Measurements from ENCODE around the gene SLAMF9.
A peak's percentile ranks its signal among the peaks of the same experiment; 100 is the strongest.
"Not testable (repeated sequence)": the region's sequence is repeated elsewhere in the genome, so short reads cannot be mapped to it uniquely, and the experiment has no call there.

SLAMF9 gene

DNA sequence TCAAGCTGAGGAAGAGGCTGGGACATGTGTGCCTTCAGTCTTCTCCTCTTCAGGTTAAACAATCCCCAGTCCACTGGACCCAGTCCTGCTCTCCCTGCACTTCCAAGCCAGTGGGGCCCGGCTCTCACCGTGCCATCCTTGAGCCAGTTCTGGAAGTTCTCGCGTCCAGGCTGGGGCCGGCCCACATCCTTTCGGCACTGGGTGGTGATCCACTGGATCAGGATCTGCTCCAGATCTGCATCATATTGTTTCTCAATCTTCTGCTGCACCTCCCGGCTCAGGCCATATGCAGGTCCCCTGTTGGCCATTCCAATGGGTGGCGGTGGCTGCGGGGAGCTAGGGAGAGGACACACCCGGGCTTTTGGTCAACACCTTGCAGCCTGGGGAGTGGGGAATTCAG, 33.8 kb downstream of the SLAMF9 start:
- DNase-seq = no peak

GRCh38 chr1:159919236-159919865, 34.7 kb downstream of the SLAMF9 start:
- no peak for DNase-seq

DNA sequence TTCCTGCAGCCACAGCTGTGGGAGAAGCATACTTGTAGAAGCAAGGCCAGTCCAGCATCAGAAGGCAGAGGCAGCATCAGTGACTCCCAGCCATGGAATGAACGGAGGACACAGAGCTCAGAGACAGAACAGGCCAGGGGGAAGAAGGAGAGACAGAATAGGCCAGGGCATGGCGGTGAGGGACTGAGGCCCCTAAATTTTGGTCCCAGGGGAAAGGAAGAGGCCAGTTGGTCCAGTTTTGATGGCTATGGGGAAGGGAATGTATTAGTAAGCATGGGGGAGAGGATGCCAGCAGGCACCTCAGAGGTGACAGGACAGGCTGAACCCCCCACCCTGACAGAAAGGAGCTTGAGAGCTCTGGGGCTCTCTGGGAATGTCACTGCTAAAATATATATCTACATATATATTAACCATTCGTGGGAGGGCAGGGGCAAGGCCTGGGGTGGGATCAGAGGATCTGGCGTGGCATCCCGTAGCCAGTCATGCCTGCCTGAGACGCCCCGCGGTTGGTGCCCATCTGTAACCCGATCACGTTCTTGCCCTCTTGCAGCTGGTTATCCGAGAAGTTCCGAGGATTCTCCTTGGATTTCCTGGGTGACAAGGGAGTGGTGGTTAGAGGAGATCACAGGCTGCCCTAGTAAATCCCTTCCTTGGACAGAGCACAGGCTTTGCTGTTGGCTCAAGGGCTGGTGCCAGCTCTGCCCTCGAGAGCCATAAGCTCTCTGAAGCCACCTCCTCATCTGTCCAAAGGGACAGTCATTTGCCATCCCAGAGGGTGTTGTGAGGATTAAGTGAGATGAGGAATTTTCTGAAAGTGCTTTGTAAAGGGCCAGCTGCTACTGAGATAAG, 35.5 kb downstream of the SLAMF9 start:
- DNase-seq = no peak

DNA sequence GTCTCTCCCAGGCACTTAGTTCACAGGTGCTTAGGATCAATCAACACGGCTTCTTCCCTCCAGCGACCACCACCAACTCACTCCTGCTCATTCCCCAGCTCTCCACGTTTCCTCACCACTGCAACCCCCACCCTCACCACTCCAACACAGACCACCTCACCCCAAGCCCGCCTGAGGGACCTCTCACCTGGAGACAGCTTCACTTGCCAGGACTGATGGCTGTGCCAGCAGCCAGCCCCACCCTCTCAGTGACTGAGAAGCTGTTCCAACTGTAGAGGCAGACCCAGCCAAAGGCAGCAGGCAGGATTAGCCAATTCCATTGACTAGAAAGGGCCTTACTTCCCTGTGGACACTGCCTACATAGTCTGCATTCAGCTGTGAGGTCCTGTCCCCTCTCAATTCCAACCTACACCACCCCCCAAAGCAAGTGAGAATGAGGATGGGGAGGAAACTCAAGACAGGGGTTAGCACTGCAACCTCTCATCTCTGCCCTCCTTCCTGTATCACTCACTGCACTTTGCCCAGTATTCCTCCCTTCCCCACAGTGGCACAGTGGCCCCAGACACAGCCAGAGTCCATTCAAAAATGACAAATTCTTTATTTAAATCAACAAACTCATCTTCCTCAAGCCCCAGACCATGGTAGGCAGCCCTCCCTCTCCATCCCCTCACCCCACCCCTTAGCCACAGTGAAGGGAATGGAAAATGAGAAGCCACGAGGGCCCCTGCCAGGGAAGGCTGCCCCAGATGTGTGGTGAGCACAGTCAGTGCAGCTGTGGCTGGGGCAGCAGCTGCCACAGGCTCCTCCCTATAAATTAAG, 36.3 kb downstream of the SLAMF9 start:
- DNase-seq = no peak

DNA sequence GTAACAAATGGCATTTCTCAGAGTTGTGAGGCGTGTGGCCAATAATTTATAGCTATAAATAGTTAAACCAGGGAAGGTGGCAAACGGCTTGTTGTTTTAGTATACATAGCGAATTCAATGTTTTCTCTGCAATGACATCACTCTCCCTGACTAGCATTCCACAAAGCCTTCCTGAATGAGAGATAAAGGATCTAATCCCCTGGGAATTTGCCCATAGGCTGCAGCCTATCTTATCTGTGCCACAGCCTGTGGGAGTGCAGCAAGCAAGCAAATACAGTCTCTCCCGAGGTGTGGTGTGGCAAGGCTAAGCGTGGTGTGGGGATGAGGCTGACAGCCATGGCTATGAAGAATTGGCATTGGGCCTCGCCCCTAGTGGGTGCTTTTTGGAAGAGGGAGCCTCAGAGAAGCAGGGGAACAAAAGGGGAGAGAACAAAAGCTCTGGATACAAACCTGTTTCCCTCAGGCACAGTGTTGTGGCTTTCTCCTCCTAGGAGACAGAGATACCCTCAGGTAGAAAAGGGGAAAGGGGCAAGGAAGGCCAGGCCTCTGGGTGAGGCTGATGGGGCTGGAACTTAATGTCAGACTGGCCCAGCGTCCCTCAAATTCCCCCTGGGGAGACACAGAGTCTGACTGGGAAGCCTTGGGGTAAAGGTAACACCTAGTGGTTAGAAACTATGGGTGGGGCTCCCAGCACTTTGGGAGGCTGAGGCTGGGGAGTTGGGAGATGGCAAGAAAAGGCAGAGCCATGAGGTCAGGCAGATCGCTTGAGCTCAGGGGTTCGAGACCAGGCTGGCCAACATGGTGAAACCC, 37.6 kb downstream of the SLAMF9 start:
- no peak for DNase-seq

GRCh38 chr1:159915571-159916241, 38.3 kb downstream of the SLAMF9 start:
- DNase-seq = no peak

DNA sequence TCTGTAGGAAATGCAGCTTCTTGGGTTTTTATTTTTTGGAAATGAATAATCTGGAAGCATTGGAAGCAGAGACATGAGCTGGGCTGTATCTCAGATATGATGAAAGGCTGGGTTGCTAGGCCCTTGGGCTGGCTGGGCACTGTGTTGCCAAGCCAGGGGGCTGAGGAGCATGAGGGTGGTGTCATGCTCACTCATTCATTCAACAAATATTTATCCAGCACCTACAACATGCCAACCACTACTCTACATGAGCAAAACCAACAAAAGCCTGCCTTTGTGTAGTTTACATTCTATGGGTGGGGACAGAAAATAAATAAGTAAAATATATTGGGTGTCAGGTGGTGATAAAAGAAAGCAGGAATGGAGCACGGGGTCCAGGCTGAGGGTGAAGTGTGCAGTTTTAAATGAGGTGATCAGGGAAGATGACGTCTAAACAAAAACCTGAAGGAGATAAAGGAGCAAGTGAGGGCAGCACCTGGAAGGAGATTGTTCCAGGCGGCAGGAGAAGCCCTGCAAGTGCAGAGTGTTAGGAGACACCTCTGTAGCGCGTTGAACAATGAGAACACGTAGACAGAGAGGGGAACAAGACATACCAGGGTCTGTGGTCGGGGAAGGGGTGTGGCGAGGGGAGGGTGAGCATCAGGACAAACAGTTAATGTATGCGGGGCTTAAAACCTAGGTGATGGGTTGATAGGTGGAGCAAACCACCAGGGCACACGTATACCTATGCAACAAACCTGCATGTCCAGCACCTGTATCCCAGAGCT, 39.6 kb downstream of the SLAMF9 start:
- DNase-seq = no peak

DNA sequence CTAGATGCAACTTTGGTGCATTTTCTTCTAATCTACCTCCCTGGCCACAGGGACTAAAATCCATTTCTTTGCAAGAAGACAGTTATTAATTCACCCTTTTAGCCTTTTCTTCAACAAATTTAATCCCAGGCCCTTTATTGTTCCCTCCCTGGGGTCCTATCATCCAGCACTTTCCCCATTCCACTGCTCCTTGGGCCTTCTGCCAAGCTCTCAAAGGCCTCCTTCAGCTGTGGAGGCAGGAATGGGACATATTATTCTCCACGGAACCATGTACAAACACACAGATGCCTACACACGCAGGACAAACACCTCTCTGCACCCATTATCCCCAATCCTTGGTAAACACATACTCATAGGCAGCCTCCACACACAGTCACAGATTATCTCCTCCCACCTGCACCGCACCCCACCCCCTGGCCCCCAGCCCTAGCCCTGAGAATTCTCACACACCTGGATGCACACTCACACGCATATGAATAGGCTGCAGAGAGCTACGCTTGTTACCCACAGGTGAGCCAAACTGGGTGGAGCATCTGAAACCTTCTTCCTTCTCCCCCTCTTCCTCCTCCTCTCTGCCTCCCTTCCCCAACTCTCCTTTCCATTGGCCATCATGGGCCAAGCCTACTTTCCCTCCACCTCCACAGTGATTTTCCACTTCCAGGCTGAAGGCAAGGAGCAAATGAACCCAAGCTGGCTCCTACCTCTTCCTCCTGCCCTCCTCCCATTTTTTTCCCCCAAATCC, 40.4 kb downstream of the SLAMF9 start:
- DNase-seq = no peak

DNA sequence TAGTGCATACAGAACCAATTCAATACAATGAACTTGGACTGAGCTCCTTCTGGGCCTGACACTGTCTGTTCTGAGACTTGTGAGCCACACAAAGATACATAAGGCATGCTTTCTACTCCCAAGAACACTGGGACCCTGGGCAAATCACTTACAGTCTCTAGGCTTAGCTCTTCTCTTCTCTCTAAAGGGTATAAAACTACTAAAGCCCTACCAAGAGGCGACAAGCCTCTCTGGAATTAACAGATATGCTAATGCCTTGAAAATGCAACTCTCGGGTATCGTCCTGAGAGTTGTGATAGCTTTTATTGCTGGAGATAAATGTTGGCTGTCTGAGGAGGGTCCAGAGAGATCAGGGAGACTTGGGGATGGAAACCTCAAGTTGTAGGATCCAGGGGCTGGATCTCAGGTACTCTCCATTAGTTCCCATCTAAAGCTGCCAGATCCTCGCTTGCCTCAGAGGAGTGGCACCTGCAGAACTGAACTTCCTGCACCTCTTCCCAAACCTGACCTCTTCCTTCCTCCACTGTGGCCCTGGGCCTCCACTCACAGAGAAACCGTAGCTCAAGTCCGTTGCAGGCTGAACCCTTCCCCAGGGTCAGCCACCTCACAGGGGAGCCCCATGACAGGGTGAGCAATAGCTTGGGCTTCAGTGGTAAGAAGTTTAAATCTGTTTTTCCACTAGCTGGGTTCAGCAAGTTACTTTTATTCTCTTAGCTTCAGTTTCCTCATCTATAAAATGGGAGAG, 42.5 kb downstream of the SLAMF9 start:
- DNase-seq = peak in 1 of 2 experiments; percentile 33

- DNase-seq = no peak
Observed at GRCh38 chr1:159908031-159908940, 45.8 kb downstream of the SLAMF9 start.

DNA sequence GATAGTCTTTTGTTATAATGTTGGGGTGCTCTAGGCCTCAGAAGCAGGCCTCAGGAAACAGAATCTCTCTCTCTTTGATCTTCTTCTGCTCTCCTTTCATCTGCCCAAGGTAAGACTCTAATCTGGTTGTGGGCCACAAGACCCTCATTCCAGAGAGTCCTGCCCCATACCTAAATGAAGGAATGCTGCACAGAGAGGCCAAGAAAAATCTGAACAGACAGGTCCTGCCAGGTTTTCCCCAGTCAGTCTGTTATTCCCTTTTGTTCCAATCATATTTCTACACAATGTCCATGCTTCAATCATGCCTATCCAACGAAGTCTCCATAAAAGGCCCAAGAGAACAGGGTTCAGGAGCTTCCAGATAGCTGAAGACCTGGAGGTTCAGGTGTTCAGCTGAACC, 47.1 kb downstream of the SLAMF9 start:
- no peak for DNase-seq

DNA sequence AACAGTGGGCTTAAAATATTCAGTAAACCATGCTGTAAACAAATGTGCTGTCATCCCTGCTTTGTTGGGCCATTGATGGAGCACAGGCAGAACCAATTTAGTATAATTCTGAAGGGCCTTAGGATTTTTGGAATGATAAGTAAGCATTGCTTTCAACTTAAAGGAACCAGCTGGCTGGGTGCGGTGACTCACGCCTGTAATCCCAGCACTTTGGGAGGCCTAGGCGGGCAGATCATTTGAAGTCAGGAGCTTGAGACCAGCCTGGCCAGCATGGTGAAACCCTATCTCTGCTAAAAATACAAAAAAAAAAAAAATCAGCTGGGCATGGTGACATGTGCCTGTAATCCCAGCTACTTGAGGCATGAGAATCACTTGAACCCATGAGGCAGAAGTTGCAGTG, 50.0 kb downstream of the SLAMF9 start:
- DNase-seq = not testable (repeated sequence)

- DNase-seq = no peak
Observed at GRCh38 chr1:159902541-159902940, 51.5 kb downstream of the SLAMF9 start.
